NCI-H82 treated with DMSO at 0.1 percent for 48 hours (cell line): Measurements from ENCODE around the gene DSP.
A peak's percentile ranks its signal among the peaks of the same experiment; 100 is the strongest.

Experiments used
- DNase-seq: peaks from one replicate; lab custom pipeline; 2025; ENCODE audit not compliant: unreplicated experiment; lab: John Stamatoyannopoulos, UW

DSP gene

GRCh38 chr6:7541175-7542064 lies at the start of gene DSP:
Gene DSP, plus strand, starts transcription at chr6:7541671. Its CDS starts 245 bp downstream, at chr6:7541916.
- no peak for DNase-seq

GRCh38 chr6:7493866-7494265 lies 47.6 kb upstream of the DSP start:
- DNase-seq, result no peak

- no peak for DNase-seq
Measured at GRCh38 chr6:7494638-7495037, 46.8 kb upstream of the DSP start.

GRCh38 chr6:7496266-7496875 lies 45.1 kb upstream of the DSP start:
- DNase-seq, result no peak

GRCh38 chr6:7500752-7501282 lies 40.7 kb upstream of the DSP start:
- DNase-seq, result no peak

GRCh38 chr6:7502743-7503142 lies 38.7 kb upstream of the DSP start:
- no peak for DNase-seq

- DNase-seq, result no peak
Measured at GRCh38 chr6:7504041-7504440, 37.4 kb upstream of the DSP start.

- DNase-seq, result no peak
Measured at GRCh38 chr6:7505189-7505699, 36.2 kb upstream of the DSP start.

GRCh38 chr6:7507600-7507999 lies 33.9 kb upstream of the DSP start:
- DNase-seq, result no peak

GRCh38 chr6:7512320-7512719 lies 29.2 kb upstream of the DSP start:
- DNase-seq, result no peak

- DNase-seq, result no peak
Measured at GRCh38 chr6:7513529-7513928, 27.9 kb upstream of the DSP start.

GRCh38 chr6:7515363-7515762 lies 26.1 kb upstream of the DSP start:
- no peak for DNase-seq

GRCh38 chr6:7518877-7519276 lies 22.6 kb upstream of the DSP start:
- DNase-seq, result no peak

GRCh38 chr6:7522873-7523272 lies 18.6 kb upstream of the DSP start:
- no peak for DNase-seq

GRCh38 chr6:7523922-7524321 lies 17.5 kb upstream of the DSP start:
- no peak for DNase-seq

- DNase-seq, result no peak
Measured at GRCh38 chr6:7526755-7527154, 14.7 kb upstream of the DSP start.

- no peak for DNase-seq
Measured at GRCh38 chr6:7528565-7528964, 12.9 kb upstream of the DSP start.

- peak; percentile 30 for DNase-seq
Measured at GRCh38 chr6:7529141-7529540, 12.3 kb upstream of the DSP start.

GRCh38 chr6:7532232-7532631 lies 9.2 kb upstream of the DSP start:
- no peak for DNase-seq

GRCh38 chr6:7532821-7533220 lies 8.7 kb upstream of the DSP start:
- no peak for DNase-seq

GRCh38 chr6:7534192-7534591 lies 7.3 kb upstream of the DSP start:
- DNase-seq, result no peak

- no peak for DNase-seq
Measured at GRCh38 chr6:7535498-7535897, 6.0 kb upstream of the DSP start.
